Stimulated activated CD4-positive, alpha-beta T cell treated with anti-CD3 and anti-CD28 coated beads, Interleukin-12 subunit alpha, Interleukin-12 subunit beta, amount 100 ng/mL, for 24 hours (primary cell): ENCODE measurements around the gene CHKA.

ENCODE experiments used
- DNase-seq, 2 experiments: peaks; one replicate each; pipeline ENCODE4 v3.0.0-alpha.2; 2020; ENCODE audit warnings: low read depth in 2 of 2

CHKA gene

GRCh38 chr11:68031144-68031464 lies 90.1 kb downstream of the CHKA start:
- DNase-seq = no peak

DNA sequence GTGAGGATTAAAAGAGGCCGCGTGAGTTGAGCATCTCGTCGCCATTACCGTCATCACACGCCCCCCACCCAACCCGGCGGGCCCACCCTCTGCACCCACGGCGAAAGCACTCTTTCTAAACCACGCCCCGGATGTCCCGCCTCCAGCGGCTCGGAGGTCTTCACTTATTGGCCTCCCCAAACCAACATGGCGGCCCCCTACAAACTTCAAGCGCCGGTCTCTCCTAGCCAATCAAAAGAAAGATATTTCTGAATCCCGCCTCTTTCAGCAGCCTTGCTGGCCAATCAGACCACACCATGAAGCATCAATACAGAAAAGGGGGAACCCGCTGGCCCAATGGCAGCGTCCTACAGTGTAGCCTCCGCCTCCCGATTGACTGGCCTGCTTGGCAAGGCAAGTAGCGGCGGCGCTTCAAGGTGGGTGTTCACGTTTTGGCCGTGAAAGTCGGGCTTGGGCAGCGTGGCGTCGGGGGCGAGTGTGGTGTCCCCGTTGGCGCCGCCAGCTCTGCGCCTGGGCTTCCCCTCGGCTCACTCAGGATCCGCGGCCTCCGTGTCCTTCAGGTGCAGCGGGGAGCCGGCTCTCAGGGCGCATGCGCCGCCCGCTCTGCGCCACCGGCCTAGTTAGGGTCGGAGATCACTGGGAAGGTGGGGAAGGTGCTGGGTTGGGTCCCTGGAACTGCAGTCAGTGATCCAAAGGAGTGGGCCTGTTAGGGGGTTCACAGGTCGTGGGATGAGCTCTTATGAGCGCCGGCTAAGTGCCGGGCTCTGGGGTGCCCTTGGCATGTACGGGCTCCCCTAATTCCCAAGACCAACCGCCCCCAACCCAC lies 90.7 kb downstream of the CHKA start, which contains the start of gene NDUFS8:
NDUFS8 (plus strand) TSS at position 364 of the 826 bp plus-strand sequence. CDS start 1,471 bp downstream, outside the sequence.
- DNase-seq = peak; percentile 93 to 98

GRCh38 chr11:68028802-68029545 lies 92.2 kb downstream of the CHKA start:
- DNase-seq = no peak

GRCh38 chr11:68027667-68028066 lies 93.5 kb downstream of the CHKA start:
- no peak for DNase-seq

DNA sequence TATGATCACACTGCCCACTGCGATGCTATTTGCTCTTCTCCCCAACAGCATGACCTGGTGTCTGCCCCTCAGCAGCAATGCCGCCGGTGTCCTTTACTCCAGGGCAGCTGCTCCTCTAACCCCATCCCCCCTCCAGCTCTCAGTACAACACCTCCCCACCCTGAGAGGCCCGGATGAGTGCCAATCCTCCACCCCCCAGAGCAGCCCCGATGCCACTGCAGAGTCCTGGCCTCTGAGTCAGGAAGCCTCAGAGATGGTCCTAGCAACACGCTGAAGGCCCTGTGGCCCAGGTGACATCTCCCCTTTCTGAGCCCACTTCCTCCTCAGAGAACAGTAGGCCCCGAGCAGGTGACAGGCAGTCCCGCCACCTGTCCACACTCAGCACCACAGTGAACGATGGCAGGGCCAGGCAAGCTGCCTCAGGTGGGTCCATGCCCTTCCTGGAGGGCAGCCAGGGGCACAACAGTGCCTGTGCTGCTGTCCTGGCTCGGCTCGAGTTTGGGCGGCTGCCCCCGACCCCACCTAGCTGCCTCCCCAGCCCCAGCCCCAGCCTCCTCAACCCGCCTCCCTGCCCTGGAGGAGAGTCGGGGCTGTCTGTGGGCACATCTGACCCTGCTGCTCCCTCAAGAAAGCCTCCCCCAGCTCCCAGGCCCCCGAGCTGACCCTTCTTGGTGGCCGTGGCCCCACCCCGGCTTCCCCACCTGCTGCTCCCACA lies 94.6 kb downstream of the CHKA start:
- no peak for DNase-seq

DNA sequence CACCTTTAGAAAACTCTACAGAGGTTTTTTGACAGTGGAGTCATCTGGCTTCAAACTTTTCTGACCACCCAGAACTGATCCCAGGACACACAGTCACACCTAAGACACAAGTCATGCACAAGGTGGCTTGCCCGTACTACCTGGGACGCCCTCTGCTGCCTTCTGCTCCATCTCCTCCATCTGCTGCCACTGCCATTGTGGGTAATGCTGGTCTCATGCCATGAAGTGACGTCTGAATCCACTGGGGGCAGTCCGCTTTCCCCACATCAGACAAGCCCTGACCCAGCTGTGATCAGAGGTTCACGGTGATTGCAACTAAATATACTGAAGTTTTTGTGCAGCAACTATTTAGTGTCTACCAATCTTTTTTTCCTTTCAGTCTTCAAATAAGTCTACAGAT lies 96.1 kb downstream of the CHKA start:
- DNase-seq = no peak

DNA sequence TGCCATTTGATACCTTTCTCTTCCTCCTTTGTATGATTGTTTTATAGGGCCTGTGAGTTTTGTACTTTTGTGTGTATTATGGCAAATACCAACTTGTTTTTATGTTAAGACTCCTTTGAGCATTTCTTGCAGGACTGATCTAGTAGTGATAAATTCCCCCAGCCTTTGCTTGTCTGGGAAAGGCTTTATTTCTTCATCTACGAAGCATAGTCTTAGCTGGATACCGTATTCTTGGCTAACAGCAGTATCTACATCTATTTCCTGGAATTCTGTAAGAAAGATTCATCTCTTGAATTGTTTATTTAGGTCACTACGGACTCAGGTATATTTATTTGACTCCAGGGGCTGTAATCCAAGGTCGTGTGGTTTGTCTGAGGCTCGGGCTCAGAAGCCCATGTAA lies 96.7 kb downstream of the CHKA start:
- no peak for DNase-seq

DNA sequence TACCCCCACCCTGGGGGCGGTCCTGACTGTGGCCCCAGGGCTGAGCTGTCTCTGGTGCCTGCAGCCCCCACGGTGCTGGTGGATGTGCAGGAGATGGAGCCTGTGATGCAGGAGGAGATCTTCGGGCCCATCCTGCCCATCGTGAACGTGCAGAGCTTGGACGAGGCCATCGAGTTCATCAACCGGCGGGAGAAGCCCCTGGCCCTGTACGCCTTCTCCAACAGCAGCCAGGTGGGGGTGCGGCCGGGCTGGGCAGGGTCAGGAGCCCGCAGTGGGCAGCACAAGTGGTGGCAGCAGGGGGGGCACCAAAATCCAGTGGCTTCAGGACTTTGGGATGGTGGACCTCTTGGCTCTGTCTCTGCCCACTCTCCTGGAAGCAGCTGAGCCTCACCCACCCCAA lies 98.7 kb downstream of the CHKA start:
- no peak for DNase-seq

GRCh38 chr11:68021167-68021787 lies 99.9 kb downstream of the CHKA start:
- DNase-seq = no peak

GRCh38 chr11:68020575-68020974 lies 100.6 kb downstream of the CHKA start:
- DNase-seq = no peak

- no peak for DNase-seq
These were observed 101.7 kb downstream of the CHKA start for GRCh38 chr11:68019486-68019885.

DNA sequence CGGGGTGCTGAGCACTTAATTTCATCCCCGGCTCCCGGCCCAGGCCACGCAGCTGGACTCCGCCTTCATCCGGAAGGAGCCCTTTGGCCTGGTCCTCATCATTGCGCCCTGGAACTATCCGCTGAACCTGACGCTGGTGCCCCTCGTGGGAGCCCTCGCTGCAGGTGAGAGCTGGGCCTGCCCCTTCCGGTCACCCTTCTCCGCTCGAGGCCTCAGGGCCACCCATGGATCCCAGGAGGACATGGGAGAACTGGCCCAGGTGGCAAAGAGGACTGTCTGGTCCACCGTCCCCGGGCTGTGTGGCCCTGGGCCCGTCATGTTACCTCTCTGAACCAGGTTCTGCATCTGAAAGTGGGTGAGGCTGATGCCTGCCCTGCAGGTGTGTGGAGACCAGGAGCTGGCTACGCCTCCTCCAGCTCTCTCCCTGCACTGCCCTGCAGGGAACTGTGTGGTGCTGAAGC lies 102.4 kb downstream of the CHKA start:
- DNase-seq = no peak

DNA sequence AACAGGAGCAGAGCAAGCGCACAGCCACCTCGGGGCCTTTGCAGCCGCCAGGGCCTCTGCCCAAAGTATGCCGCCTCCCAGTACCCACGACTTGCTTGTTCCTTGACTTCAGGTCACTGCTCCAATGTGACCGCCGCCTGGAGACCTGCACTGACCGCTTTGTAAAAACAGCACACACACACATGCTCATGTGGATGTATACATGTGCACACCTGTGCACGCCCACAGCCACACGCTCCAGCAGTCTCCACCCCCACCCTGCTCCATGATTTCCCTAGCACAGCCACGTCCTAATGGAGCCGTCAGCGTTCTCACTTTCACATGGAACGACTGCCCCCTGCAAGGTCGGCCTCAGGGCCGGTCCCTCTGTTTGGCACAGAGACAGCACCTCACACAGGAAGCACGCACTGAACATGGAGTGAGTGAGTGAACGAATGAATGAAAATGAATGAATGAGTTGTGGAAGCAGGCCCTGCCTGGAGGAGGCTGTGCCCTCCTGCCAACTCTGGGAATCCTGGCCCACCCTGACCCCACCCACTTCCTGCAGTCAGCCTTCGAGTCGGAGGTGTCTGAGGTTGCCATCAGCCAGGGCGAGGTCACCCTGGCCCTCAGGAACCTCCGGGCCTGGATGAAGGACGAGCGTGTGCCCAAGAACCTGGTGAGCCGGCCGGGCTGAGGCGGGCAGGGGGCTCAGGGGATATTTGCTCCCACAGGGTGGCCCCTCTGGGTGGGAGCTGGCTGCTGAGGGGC lies 103.0 kb downstream of the CHKA start:
- DNase-seq = no peak

DNA sequence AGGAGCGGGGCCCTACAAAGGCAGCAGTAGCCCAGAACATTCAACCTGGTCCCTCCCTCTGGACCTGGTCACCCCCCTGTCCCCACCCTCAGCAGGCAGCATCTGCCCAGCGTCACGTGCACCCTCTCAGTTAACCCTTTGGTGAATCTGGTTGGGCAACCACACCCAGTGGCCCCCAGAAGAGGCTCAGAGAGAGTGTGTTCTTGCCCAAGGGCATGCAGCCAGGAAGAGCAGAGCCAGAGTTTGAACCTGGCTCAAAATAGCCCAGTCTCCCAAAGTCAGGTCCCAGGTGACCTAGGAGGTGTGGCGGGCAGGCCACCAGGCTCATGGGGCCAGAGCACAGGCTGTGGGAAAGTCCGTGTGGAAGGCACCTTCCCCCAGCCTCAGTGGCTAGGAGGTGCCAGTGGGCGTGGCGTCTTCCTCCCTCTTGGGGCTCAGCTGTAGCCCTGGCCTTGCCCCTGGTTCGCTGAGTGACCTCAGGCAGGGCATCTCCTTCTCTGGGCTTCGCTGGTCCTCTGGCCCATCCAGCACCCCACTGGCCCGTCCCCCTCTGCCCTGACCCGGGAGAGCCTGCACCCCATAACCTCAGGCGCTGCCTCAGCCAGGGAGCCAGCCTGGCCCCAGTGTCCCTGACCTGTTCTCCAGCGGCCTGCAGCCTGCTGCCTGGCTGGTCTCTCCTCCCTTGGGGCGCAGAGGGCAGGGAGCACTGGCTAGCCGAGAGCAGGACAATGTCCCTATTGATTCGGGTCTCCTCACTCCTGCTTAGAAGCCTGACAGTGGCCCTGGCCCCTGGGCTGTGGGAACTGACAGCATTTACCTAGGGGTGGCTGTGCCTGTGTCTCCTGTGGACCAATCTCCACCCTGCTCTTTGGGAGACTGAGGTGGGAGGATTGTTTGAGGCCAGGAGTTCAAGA lies 104.0 kb downstream of the CHKA start:
- no peak for DNase-seq

GRCh38 chr11:68016161-68016903 lies 104.9 kb downstream of the CHKA start:
- DNase-seq = no peak

DNA sequence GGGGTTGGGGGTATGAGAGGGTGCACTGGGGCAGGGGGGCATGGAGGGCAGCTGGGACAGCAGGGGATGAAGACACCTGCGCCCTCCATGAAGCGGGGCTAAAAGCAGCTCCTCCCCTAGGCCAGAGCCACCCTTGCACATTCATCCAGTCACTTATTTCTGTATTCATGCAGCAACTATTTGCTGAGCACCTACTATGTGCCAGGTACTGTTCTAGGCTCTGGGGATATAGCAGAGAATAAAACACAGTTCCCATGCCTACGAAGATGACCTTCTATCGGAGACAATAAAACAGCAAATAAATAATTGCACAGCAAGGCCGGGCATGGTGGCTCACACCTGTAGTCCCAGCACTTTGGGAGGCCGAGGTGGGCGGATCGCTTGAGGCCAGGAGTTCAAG lies 105.7 kb downstream of the CHKA start:
- DNase-seq = no peak

DNA sequence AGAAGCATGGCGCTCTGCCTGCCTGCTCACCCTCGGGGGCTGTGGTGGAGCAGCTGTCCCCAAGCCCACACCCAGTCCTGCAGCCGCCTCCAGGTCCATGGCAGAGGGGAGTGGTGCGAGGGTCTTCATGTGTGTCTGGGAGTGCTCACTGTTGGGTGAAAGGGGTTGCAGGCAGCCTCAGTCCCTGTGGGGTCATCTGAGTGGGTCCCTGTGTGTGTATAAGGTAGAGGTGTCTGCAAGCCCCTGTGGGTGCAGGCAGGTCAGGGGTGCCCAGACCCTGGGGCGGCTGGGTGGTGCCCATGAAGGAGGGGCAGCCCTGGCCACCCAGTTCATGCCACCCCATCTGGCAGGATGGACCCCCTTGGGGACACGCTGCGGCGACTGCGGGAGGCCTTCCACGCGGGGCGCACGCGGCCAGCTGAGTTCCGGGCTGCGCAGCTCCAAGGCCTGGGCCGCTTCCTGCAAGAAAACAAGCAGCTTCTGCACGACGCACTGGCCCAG lies 106.2 kb downstream of the CHKA start:
- no peak for DNase-seq

DNA sequence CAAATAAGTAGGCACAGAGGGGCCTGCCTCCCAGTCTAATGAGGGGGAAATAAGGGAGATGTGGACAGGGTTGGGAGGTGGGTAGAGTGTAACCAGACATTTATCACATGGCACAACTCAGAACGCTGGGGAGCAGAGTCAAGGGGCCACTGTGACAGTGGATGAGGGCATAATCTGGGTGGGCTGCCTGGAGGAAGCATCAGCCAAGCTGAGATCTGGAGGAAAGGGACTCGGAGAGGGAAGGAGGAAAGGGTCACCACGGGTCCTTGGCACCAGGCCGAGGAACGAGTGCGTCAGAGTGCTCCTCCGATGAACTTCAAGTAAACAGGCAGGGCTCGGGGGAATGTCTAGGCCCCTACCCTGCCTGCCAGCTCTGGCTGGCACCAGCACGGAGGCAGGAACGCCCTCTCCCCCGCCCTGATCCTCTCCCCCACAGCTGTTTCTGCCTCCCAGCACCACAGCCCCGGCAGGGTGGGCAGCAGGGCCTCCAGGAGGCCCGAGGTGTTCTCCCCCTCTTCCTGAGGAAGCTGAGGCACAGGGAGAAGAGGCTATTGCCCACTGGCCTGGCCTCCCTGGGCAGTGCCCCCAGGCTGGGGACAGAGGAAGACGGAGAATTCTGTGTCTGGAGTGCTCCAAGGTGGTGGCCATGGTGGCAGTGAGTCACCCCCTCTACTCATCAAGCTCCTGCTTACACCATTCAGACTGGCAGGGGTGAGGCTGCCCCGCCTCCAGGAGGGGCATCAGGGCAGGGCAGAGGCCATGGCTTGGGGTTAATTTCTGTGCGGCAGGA lies 106.8 kb downstream of the CHKA start:
- DNase-seq = no peak
